ENCODE data around the gene LIMK2.
"Not testable (repeated sequence)": the region's sequence is repeated elsewhere in the genome, so short reads cannot be mapped to it uniquely, and the experiment has no call there.

LIMK2 gene

DNA sequence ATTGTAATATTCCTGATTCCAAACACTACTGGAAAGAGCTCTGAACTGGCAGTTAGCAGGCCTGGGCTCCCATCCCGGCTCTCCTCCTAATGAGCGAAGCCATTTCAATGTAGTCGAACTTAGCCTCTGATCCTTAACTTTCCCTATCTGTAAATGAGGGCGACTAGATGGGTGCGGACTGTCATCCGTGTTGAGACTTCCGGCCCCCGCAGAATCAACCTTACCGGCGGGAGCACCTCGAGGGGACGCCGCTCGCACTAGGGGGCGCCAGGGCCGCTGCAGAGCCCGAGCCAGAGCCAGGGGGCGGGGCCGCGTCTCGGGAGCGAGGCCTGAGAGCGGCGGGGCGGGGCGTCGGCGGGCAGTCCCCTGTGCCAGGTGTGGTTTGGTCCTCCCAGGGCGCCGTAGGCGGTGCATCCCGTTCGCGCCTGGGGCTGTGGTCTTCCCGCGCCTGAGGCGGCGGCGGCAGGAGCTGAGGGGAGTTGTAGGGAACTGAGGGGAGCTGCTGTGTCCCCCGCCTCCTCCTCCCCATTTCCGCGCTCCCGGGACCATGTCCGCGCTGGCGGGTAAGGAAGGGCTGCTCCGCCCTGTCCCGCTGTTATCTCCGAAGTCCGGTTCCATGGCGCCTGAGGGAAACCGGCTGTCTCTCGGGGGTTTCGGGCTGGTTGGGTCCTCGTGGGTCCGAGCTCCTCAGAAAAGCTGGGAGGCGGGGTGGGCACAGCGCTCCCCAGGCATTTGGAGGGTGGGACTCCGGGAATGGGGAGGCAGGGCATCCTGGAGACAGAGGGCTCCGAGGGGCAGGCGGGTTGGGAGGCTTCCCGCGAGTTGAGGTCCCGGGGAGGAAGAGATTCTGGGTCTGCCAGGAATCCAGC is at the start of gene LIMK2:
Gene LIMK2, plus strand, starts transcription at position 437 of the 869 bp plus-strand sequence. Its CDS starts 111 bp downstream, at position 548.
- DNase-seq = peak; percentile 91 to 98 (median 93)

DNA sequence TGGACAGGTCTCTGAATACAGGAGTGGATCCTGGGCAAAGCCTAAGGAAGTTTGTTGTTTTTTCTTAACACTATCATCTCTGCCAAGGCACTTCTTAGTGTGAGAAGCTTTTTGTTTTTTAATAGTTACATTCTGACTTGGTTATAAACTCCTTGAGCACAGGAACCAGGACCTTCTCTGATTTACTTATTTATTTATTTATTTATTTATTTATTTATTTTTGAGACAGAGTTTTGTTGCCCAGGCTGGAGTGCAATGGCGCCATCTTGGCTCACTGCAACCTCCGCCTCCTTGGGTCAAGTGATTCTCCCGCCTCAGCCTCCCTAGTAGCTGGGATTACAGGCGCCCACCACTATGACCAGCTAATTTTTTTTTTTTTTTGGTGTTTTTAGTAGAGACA is 41.1 kb upstream of the LIMK2 start:
- DNase-seq = no peak

DNA sequence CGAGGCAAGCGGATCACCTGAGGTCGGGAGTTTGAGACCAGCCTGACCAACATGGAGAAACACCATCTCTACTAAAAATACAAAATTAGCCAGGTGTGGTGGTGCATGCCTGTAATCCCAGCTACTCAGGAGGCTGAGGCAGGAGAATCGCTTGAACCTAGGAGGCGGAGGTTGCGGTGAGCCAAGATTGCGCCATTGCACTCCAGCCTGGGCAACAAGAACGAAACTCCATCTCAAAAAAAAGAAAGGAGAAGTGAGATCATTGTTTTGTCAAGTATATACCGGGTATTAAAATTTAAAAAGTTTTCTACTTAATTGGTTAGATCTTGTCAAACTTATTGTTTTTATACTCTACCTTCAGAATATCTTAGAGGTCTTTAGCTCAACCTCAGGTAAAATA is 40.4 kb upstream of the LIMK2 start:
- DNase-seq = peak in 2 of 3 donors; percentile 43 to 57

DNA sequence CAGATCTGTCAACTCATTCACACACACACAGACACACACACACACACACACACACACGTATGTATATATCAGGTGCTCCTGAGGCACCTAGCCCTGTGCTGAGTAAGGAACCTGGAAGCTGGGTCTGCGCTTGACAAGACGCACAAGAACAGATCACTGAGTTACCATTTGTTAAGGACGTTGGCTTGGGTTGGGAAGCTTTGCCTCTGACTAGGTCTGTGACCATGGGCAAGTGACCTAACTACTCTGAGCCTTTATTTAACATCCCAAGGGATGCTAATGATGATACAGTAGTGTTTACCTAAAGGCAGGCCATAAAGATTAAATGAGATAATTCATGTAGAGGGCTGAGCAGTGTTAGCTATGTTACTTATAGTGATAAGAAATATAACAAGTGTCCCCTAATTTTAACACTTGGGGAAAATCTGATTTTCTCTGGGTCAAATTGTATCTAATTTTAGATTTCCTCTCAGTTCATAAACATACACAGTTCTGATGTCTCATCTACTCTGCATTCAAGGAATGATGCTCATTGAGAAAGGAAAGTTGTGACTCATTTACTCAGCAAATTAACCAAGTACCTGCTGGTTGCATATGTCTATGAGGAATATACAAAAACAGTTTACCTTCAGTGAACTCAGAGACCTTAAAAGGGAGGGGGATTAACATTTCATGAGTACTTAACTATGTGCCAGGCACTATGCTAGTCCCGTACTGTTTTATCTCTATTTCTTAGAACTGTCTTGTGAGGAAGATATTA is 38.5 kb upstream of the LIMK2 start:
- peak in 2 of 3 donors; percentile 45 to 61 for DNase-seq

DNA sequence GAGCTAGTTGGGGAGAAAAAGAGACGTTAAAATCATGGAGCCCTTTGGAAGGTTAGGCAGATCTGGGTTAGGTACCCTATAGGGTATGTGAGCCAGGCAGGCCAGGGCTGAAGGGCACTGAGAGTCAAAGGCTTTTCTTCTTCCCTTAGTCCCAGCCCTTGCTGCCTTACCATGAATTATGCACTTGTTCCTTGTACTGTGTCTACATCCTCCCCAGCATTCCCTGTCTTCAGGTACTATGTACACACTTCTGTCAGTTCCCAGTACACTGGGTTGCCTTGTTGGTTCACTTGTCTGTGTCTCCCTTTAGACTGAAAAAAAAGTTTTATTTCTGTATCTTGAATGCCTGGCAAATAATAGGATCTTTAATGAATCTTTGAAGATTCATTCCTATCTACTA is 35.2 kb upstream of the LIMK2 start:
- no peak for DNase-seq

DNA sequence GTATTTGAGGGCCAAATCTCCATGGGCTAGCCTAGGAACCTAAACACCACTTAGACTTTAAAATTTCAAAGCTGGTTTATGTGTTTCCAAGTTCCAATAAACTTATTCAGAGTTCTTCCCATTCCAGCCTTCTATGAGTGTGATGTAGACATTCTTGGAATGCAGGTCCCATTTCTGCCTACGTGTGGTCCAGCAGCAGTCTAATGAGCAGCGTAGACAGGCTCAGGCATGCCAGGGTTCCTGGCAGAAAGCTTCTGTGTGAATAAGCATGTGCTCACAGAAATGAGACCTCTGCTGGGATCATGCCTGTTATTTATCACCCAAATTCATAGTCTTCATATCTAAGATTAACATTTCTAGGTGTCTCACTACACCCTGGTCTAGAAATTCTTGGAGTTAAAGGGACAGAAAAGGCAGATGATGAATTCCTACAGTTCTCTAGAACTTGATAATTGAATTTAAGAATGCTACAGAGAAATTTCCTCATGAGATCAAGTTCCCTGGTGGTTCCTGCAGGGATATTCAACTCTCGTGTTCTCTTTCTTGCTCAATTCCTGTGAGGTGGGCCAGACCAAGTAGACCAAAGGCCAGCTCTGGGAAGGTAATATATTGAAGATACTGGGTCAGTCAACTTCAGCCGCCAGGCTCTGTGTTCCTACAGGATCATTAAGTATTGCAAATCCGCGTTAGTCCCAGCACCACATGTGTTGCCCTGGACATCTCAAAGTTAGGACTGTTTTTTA is 34.5 kb upstream of the LIMK2 start:
- DNase-seq = no peak

DNA sequence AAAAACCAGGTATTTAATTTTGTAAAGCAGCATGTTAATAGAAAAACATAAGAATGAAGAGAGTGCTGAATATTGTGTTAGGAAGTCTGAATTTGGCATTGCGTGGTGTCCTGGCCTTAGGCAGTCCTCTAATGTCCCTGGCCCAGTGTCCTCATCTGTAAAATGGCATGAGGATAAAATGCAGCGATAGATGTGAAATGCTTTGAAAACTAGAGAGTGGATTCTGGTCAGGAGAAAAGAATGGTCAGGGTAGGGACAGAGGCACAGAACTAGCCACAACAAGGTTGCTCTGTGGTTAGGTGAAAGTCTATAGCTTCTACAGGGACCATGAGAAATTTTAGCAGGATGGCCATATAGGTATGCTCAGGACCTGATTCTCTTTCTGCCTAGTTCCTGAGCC is 33.2 kb upstream of the LIMK2 start:
- DNase-seq = no peak

DNA sequence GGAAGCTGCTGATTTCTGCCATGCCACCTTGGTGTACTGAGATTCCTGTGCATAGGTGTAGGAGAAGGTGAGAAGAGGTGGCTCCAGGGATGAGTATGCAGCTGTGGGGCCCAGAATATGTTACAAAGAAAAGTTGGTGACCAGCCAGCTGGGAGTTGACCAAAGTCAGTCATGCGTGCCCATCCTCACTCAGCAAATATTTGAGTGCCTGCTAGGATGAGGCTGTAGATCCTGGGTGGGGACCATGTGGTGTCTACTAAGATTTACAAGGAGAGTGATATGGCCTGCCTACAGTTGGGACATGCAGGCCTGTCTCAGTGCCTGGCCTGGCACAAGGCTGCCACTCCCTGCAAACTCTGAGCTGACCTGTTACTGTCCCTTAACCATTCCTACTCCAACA is 32.8 kb upstream of the LIMK2 start:
- no peak for DNase-seq

DNA sequence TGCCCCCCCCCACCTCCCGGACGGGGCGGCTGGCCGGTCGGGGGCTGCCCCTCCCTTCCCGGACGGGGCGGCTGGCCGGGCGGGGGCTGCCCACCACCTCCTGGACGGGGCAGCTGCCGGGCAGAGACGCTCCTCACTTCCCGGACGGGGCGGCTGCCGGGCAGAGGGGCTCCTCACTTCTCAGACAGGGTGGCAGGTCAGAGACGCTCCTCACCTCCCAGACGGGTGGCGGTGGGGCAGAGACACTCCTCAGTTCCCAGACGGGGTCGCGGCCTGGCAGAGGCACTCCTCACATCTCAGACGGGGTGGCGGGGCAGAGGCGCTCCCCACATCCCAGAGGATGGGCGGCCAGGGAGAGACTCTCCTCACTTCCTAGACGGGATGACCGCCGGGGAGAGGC is 28.1 kb upstream of the LIMK2 start:
- DNase-seq = no peak

DNA sequence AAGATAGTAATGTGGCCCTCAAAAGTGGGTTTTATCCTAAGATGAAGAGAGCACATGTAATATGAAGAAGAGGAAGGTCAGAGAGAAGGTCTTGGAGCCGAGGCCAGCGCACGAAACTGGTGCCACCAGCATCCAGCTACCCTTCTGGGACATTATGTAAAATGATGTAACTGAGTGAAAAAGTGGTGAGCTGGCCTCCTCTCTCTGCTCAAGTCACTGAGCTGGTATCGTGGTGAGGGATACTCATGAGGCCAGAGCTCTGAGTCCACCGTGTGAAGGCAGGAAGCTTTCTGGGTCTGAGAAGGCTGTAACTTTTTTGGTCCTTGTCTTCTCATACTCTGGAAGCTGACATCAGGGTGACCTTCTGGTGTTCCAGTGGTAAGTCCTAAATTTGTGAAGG is 27.0 kb upstream of the LIMK2 start:
- no peak for DNase-seq

DNA sequence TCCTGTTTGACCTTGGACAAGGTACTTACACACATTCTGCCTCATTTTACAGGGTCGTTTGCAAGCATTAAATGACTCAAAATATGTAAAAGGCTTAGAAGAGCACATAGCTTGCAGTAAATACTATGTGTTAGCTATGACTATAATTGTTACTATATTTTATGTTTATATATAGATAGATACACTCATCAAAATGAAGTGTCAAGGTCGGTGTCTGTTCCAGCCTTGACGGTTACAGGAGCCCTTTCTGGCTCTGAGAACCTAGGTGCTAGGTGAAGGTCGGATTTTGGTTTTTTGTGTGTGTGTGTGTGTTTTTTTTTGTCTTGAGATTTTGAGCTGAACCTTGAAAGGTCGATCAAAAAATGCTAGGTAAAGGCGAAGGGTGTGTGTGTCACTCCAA is 24.5 kb upstream of the LIMK2 start:
- no peak for DNase-seq

DNA sequence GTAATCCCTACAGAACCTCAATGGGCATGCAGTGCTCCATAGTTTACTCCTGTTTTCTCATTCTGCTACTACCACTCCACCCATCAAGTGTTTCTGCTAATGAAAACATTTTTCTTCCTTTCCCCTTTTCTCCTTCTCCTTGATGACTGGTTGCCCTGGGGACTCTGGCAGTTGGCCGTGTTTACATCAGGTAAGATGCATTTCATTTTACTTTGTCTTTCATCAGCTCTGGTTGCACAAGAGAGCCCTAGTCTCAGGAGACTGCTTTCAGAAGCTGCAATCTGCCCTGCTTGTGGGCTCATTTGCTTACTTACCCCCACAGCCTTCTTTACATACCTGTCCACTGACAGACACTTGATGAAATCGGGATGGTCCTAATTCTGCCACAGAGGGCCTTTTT is 19.6 kb upstream of the LIMK2 start:
- DNase-seq = no peak

DNA sequence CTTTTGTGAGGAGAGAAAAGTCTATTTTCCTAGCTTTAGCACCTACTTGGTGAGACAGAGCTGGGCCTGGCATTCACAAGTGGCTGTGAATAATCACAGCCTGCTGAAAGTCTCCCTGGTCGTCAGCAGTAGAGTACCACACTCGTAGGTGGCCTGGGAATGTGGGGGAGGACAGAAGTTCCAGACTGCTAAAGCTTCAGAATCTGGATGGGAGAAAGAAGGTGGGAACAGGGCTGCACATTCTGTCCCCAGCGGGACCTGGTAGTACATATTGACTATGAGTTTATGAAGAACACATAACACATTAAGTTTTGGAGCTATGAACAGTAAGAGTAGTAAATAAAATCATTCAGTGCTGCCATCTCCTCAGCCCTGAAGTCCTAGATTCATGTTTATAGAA is 19.0 kb upstream of the LIMK2 start:
- DNase-seq = no peak

DNA sequence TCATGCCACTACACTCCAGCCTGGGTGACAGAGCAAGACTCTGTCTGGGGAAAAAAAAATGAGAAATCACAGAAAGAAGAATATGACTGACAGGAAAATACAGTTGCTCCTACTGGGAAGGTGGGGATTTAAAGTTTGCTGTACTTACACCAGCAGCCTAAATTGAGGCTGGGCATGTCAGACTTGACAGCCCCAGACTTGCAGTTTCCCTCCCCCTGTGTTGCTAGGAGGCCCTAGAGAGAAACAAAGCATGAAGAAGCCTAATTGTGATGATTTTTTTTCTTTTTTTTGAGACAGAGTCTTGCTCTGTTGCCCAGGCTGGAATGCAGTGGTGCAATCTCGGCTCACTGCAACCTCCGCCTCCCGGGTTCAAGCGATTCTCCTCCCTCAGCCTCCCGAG is 17.4 kb upstream of the LIMK2 start:
- not testable (repeated sequence) for DNase-seq

DNA sequence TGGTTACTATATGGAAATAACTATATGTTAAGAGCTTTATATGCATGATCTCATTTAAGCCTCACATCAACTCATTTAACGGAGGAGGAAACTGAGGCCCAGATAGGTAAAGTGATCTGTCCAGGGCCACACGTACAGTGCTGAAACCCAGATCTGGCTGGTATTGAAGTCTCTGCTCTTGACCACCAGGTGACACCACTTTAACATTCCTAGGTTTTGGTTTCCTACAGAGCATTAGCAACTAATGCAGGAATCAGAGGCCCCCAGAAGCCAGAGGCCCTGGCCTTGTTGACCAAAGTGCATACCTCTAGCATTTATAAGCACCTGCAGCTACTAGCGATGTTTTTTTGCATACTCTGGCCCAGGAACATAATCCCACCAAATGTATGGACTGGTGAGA is 12.9 kb upstream of the LIMK2 start:
- peak in 1 of 3 donors; percentile 19 for DNase-seq

DNA sequence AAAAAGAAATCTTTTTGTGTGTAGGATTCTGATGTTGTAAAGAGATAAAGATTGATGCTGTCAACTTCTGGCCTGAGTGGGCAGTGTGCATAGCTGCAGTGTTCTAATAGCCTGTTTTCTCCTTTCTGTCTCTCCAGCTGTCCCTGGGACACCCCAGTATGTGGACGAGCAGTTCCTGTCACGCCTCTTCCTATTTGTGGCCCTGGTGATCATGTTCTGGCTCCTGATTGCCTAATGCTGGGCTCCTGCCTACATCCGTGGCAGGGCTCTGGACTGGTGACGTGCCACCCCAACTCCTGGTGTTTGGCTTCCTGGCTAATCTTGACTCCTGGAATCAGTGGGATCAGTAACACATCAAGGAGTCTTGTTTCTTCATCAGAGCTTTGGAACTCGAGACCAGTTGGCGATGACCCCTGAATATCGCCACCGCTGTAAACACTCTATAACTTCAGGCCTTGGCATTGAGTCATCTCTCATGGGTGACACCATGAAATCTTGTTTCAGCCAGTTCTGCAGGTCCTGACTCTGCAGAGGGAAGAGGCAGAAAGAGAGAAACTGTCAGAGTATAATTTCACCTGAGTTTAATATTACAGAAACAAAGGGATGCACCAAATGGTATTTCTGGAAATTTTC is 7.6 kb upstream of the LIMK2 start:
- DNase-seq = peak; percentile 49 to 59 (median 54)

DNA sequence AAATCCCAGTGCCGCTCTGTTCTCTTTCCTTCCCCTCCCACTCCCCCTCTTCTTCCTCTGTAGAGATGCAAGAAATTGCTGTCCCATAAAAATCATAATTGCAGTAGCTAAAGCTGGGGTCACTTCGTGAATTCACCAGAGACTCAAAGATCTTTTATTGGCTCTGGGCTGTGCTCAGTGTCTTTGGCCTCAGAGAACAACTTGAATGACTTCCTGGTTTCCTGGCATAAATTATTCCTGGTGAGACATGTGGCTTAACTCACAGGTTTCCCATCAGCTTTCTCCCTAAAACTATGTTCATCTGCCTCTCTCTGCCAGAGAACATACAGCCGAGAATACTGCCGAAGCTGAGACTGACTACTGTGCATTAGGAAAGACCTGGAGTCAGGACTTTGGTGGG is 7.0 kb upstream of the LIMK2 start:
- not testable (repeated sequence) for DNase-seq

DNA sequence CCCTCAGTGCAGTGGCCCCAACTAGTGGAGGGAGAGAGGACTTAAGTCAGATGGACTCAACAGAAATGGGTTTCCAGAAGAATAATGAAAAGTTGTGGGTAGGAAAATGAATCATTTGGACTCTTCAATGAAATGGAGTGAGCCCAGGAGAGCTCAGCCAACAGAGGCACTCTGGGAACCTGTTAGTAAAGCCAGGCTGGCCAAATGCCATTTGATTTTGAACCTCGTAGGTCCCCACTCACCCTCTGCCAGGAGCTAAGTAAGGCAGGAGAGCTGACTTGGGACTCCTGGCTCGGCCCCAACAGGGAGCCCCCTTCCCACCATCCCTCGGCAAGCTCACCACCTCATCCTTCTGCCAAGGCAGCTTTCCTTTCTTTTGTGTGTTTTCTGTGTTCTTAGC is 5.6 kb upstream of the LIMK2 start:
- DNase-seq = not testable (repeated sequence)

DNA sequence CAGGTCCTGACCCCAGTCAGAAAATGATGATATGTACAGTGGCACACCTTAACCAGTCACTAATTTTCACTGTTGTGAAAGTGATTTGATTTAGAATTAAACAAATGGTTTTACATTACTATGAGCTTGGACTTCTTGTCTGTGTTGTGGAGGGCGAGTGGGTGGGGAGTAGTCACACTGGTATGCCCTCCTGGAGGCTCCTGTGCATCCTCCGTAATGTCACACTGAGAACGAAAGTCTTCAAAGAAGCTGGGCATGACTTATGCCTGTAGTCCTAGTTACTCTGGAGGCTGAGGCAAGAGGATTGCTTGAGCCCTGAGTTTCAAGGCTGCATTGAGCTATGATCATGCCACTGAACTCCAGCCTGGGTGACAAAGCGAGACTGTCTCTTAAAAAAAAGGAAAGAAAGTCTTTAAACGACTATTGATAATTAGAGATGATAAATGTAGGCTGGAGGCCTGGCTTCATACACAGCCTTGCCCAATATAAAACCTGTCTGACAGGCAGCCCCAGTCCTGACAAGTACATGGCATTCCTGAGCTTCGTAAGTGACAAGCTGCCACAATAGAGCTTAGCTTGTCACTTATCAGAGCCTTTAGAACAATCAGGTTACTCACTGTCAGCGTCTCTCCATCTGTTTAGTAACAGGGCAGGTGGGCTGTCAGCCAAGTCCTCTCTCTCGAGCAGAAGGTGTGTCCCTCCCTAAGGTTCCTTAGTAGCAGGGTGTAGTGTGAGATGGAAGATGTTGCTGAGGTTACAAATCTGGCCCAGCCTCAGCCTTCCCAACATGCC is 5.0 kb upstream of the LIMK2 start:
- DNase-seq = no peak

DNA sequence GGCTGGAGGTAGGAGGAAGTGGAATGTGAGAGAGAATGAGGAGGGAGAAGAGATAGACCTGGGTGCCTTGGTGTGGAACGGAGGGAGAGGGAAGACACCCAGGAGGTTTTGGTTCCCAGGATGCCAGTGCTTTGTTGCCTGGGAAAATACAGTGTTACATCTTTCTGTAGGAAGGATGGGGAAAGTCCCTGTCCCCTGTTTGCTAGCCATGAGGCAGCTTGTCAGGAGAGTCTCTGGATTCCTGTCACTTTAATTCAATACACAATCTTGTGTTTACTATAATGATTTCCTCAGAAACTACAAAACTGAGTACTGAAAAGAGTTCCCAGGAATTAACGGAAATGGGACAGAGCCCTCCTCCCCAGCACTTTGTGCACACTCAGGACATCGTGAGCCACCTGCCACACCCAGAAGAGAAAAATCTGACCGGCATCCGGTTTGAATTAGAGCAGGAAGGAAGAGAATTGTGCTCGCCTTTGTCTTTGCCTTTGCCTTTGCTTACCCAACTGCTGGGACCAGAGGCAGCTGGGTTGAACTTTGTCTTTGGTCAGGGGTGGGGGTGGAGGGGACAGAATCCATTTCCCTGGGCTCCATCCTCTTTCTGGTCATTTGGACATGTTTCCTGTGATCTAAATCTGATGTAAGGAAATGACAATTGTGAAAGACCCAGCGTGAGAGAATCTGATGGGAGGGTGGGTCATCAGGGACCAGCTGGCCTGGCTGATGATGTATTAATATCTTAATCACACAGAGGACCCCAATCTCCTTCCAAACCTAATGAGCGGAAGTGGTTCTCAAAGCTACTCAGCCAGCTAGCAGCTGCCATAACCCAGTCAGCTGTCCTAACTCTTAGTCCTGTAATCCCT is 1.3 kb upstream of the LIMK2 start:
- DNase-seq = peak; percentile 68 to 92 (median 72)

DNA sequence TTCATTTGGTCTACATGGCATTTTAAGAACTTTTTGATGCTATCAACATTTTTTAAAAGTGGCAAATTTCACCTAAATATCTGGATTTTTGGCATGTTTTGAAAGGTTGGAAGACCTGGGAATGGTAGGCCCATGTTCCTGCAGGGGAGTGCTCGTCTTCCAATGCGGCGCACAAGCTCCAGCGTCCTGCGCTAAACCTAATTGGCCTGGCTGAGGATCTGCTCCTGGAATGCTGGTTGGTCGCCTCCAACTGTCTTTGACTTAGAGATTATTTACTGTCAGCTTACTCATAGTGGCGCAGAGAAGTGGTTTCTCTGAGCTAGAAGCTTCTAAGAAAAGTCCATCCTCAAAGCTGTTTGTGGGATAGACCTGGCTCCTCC is 626 bp upstream of the LIMK2 start:
- DNase-seq = no peak
